GM21786 (cell line): ENCODE measurements around the gene MLYCD.

Experiments used
- ATAC-seq: cut with Tn5 transposase; IDR thresholded peaks from one replicate; pipeline ENCODE4 v1.9.1; 2021; ENCODE audit not compliant: unreplicated experiment

The MLYCD gene

GRCh38 chr16:83954577-83955016, 55.7 kb downstream of the MLYCD start:
- ATAC-seq, result no peak

DNA sequence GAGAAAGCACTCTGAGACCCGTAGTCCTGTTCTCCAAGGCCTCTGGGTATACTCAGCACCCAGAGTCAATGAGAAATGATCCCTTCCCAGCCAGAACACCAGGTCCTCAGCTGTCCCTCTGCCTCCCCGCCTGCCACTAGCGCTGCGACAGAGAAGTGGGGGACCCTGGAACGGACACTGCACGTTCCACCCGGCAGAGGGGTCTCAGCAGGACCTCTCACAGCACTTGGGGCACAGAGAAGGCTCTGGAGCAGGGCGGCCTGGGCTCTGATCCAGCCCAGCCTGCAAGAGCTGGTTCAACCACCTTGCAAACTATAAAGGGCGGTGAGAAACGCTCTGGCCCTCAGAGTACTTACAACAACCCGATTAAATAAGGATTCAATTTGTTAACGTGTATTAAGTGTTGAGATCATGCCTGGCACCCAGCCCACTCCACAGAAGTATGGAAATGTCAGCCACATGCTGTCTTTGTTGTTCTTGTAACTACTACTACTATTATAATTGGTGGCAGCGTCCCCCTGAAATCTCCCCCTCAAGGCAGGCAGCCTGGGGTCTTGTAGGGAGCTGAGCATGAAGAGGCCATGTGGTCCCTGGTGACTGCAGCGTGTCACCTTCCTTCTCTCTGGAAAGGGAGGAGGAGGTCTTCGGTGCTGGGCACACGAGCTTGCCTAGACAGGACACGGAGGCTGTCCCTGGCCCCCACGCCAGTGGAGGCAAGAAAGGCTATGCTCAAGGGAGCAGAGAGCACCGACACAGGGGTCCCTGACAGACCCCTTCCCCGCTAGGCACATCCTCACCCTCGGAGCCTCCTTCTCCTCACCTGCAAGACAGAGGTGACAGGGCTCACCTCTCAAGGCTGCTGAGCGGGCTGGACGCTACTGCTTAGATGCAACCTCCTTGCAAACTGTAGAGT, 56.6 kb downstream of the MLYCD start:
- ATAC-seq, result no peak

DNA sequence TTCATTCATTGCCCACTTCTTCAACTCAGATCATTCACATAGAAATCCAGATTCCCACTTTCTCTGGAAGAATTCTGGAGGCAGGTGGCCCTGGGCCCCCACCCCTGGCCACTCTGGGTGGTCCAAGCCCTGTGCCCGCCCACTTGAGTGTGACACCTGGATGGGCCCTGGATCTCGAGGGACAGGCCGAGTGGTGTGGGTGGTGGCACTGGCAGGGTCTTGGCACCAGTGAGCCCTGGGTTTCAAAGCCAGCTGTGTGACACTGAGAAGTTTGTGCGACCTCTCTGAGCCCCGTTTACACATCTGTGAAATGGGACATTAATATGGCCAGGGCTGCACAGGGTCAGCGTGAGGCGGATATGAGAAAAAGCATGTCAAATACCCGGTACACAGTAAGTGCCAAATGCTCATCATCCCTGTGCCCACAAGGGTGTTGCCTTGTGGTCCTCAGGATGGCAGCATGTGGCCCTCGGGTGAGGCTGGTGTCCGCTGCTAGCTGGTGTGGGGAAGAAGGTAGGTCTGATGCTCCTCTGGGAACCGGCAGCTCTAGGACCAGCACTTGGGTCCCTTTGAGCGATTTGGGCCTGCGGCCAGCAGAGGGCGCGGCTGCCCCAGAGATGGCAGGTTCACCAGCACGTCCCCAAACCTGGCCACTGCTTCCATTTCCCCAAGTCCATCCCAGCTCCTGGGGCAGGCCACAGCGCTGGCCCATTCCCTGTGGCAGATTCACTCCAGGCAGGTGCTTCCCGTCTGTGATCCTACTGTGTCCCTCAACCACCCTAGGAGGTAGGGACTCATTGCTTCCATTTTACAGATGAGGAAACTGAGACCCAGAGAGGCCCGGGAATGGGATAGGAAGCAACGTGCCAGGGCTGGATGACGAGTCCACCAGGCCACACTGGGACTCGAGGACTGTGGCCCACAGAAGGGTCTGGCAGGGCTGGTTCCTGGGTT, 57.7 kb downstream of the MLYCD start:
- ATAC-seq, result peak; percentile 45

DNA sequence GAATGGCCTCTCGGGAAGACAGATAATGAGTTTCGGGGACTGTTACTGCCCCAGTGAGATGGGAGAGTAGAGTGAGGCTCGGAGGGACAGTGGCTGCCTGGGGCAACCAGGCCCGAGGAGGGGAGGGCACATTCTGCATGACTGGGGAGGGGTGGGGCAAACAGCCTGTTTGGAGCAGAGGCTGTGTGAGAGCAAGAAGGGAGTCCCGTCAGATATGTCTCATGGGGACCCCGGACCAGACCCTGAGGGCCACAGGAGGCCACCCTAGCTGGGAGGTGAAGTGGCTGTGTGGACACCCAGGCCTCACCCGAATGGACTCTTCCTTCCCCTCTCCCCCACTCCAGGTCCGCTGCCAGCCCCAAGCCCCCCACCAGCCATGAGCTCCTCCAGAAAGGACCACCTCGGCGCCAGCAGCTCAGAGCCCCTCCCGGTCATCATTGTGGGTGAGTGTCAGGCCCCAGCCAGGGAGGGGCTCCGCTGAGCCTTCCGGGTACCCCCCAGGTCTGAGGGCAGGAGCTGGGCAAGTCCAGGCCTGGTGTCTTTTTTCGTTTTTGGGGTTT, 58.5 kb downstream of the MLYCD start:
- no peak for ATAC-seq

DNA sequence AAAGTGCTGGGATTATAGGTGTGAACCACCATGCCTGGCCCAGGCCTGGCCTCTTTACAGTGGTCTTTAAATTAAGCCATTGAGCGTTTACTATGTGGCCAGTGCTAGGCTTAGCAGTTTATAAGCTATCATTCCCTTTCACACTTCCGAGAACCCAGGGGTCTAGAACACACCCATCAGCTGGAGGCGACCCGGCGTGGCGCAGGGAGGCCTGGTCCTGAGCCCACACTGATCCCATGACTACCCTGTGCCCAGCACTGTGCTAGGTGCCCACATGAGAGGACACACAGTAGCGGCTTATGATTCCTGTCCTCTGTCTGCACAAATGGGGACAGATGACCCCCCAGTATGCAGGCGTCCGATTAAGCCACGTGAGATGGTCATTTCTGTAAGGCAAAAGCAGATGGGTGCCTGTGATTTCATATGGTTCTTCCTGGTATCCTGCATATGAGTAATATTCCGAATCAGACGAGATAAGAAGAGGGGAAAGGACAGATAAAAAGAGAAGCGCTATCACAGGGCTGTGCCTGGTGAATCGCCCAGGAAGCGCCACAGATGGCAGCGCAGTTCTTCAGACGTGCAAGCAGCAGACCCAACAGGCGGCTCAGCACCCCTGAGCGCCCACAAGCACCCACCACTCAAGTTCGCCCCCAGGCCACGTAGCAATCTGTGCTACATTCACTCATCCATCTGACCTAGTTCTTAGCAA, 59.4 kb downstream of the MLYCD start:
- no peak for ATAC-seq

DNA sequence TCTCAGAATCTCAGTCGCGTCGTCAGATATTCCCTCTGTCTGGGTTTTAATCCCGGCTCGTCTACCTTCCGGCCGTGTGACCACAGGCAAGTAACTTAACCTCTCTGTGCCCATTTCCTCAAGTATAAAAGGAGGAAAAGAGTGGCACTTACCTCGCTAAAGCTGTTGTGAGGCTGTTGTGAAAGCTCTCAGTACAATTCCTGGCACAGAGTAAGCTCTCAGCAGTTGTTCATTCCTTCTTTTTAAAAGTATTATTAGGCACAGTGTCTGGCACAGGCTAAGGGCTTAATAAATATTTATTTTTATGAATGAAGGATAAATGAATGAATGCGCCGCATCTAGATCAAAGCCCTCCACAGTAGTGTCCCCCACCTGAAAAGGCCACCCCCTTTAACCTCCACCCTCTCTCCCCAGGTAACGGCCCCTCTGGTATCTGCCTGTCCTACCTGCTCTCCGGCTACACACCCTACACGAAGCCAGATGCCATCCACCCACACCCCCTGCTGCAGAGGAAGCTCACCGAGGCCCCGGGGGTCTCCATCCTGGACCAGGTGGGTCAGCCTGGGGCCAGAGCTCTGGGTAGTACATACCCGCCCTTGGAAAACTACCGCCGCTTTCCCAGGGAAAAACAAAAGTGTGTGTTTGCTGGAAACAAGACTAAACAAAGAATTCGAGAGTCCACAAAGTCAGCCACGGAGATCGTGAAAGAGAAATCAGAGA, 60.1 kb downstream of the MLYCD start:
- no peak for ATAC-seq

DNA sequence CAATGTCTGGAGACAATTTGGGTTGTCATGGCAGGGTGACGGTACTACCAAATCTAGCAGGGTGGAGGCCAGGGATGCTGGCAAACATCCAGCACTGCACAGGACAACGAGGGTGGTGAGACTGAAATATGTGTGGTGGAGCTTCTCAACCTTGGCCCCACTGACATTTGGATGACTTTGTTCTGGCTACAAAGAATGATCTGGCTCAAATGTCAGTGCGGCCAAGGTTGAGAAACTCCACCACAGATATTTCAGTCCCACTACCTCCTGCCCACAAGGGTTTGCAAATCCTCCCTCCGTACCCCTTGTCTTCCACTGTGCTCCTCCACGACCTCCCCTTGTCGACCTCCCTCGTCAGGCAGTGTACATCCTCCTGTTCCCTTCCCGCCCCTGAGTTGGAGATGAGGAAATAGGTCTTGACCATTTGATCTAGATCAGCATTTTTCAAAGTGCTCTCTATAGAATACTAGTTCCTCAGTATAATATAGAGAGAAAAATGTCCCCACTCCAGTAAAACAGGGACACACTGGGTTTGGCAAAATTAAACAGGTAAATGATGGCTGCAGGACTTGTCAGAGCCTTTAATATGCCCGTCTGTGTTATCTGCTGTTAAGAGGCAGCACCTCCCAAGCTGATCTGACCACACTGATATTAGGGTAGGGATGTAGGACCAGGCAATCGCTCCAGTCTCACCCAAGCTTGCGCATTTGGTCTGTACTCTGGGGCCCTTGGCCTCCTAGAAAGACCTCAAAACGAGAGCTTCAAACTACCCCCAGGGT, 60.9 kb downstream of the MLYCD start:
- ATAC-seq, result no peak

DNA sequence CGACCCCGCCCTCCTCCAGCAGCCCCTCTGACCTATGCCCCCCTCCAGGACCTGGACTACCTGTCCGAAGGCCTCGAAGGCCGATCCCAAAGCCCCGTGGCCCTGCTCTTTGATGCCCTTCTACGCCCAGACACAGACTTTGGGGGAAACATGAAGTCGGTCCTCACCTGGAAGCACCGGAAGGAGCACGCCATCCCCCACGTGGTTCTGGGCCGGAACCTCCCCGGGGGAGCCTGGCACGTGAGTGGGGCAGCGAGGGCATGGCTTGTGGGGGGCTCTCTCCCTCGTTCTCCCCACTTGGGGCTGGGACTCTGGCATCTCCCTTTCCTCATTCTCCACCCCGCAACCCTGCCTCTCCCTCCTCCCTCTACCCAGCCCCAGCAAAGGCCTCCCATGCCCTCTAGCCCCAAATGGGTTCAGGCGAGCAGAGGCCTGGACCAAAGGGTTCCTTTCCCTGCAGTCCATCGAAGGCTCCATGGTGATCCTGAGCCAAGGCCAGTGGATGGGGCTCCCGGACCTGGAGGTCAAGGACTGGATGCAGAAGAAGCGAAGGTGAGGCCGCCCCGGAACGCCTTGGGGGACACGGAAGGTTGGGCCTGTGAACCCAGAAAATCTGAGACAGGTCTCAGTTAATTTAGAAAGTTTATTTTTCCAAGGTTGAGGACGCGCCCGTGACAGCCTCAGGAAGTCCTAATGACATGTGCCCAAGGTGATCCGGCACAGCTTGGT, 61.8 kb downstream of the MLYCD start:
- ATAC-seq, result no peak

DNA sequence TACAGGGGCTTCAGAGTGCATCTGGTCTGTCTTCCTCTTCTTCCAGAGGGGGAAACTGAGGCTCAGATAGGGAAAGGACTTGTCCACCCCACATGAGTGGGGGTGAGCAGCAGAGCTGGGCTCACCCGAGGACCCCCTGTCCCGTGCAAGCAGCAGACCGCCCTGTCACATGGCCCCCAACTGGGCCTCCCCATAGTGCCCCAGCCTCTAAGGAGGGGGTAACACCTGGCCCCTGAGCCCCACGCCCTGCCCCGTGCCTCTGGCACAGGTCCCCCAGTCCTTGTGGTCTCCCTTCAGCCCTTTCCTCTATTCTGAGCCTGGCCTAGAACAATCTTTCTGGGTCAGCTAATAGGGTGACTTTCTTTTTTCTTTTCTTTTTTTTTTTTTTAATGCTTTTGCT, 62.7 kb downstream of the MLYCD start:
- no peak for ATAC-seq

DNA sequence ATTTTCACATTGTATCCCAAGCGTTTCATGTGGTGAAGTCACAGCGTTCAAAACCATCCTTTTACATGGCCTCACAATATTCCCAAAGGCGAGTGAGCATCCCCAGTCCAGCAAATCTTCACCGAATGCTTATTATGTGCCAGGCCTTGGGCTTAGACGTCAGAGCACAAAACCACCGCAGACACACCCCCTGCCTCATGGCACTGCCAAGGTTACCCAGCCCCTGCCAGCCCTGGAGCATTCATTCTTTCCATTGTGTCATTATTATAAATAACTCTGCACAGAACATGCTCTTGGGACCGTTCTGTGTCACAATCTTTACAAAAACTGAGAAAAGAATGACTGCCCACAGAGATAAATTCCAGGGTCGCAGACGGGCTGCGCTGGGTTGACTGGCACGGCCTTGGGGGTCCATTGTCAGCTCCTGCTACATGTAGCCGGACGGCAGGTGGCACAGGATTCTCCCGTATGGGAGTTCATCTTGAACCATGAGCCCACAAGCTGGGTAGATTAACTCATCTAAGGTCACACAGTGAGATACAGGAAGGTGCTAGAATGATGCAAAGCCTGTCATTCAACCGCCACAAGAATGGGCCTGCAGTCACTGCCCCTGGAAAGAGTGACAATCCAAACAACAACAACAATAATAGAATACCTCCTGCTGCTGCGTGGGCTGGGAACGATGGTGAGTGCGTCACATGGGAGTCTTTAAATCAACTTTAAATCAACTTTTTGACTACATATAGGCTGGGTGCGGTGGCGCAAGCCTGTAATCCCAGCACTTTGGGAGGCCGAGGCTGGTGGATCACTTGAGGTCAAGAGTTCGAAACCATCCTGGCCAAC, 64.6 kb downstream of the MLYCD start:
- ATAC-seq, result no peak

- ATAC-seq, result no peak
Observed at GRCh38 chr16:83964684-83965443, 65.9 kb downstream of the MLYCD start.

GRCh38 chr16:83965444-83966152, 66.7 kb downstream of the MLYCD start:
- ATAC-seq, result no peak

GRCh38 chr16:83966153-83966696, 67.3 kb downstream of the MLYCD start:
- ATAC-seq, result no peak

DNA sequence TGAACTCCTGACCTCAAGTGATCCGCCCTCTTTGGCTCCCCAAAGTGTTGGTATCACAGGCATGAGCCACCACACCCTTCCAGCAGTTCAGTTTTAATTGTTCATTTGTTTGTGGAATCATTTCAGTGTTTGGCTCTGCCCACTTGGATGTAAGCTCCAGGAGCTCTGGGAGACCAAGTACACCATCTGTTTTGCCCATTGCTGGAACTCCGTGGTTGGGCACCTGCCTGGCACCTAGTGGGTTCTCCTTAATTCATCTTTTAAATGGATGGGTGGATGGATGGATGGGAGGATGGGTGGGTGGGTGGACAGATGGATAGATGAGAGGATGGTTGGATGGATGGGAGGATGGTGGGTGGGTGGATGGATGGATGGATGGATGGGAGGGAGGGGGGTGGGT, 68.2 kb downstream of the MLYCD start:
- no peak for ATAC-seq

DNA sequence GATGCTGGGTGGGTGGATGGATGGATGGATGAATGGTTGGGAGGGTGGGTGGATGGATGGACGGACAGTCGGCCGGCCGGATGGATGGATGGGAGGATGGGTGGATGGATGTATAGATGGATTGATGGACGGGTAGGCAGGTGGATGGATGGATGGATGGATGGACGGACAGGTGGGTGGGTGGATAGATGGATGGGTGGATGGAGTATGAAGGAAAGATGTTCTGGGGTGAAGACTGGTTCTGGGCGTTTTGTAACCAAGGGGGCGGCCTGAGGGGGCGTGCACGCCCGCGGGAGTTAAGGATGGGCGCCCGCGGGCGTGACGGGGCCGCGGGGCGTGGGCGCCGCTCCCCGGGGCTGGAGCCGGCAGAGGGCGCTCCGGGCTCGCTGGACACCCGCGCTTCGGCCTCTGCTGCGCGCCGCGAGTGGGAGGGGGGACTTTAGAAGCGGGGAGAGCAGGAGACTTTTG, 69.0 kb downstream of the MLYCD start, which contains the start of gene NECAB2:
TSS of gene NECAB2 (plus strand) at position 407 of the 468 bp plus-strand sequence. CDS start 405 bp downstream, outside the sequence.
- no peak for ATAC-seq

- ATAC-seq, result no peak
Observed at GRCh38 chr16:83968306-83968851, 69.5 kb downstream of the MLYCD start.
